H4 (cell line): ENCODE data around the gene CCNJL. TPM values are rescaled to one million over a fixed set of nuclear protein-coding genes. Genes with fewer than 3 reads are reported as not detected.

Experiments
- DNase-seq: peaks from one replicate; pipeline ENCODE4 v3.0.0-alpha.2; 2015; ENCODE audit warnings: low spot score
- total RNA-seq: library from RNA; depleted of rRNA; stranded (reverse); fragments of >200 nt; shearing (Covaris generic); gene quantifications from 2 replicates; pipeline ENCODE4 v1.2.3, GENCODE V29; 2014; rRNA removed

CCNJL gene
- total RNA-seq, 1 experiment from 2014 or later: 7.4 TPM

DNA sequence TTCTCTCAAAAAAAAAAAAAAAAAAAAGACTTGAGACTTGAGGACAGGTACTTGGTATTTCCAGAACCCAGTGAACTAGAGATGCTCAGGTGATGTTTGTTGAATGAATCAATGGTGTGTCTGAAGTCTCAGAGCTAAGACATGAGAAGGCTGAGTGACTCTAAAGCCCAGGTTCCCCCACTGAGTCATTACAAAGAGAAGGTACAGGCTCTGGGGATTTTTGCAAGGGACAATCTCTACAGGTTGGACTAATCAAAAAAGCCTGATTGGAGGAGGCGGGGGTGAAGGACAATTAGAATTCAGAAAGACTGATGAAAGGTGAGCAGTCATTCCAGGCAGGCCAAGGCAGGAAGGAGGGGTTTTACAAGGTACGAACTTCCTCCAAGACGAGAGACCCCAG is 91.3 kb downstream of the CCNJL start:
- no peak for DNase-seq

DNA sequence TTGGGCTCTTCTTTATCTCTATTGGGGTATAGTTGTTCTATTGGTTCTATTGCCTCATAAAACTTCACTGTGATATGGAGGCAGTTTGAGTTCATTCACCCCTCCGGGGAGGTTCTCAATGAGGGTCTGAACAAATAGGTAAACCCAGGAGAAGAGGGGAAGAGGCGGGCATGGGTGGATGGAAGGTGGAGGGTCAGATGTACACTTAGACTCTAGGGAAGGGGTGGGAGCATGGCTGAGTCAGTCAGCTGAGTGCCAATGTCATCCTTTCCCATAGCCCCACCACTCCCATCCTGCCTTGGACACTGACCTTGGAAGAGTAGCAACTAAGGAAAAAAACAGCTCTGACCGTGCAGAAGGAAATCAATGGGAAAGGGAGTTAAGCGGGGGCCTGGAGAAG is 93.0 kb downstream of the CCNJL start:
- DNase-seq: no peak

DNA sequence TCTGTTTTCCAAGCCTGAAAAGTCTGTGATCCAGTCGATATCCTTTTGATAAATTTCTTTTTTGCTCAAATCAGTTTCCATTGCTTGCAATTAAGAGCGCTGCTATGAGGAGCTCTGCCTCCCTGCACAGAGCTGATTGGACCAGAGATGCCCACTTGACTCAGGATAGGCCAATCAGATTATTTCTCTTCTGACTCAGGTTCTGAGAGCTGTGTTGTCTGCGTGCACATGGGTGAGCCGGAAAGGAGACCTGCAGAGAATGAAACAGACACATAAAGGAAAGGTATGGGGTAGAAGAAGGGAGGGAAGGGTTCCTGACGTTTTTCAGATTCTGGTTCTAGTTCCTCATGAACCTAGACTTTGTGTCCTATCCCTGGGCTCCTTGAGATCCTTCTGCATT is 98.8 kb downstream of the CCNJL start:
- DNase-seq: no peak

DNA sequence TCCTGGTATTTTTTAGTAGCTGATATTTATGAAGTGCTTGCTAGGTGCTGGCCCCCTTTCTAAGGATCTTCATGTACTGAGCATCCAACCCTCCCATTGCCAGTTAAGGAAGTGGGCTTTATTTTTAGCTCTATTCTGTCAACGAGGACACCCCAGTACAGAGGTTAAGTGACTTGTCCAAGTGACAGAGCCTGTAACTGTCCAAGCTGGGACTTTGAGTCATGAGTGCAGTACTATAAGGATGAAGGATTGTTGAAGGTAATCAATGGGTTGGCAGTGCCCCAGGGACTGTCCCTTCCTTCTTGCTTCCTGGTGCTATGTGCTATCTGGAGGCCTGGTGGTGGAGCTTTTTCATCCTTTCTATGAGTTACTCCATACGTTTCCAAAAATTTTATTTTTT is 101.0 kb downstream of the CCNJL start:
- DNase-seq: no peak

DNA sequence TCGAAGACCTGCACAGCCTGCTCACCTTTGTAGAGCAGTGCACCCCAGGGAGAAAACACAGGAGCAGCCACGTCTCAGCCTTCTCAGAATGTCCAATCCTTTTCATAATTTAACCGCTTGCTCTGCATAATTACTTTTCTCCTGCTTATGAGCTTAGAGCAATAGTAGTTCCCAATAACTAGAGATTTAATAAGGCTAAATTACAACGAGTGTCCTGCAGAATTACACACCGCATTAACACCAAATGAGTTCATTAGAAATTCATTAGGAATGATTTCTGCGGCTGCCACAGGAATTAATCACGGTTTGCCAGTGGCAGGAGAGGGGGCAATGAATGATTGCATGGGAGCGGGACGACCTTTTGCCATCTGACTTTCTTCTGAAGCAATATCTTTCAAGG is 101.8 kb downstream of the CCNJL start:
- DNase-seq: no peak

DNA sequence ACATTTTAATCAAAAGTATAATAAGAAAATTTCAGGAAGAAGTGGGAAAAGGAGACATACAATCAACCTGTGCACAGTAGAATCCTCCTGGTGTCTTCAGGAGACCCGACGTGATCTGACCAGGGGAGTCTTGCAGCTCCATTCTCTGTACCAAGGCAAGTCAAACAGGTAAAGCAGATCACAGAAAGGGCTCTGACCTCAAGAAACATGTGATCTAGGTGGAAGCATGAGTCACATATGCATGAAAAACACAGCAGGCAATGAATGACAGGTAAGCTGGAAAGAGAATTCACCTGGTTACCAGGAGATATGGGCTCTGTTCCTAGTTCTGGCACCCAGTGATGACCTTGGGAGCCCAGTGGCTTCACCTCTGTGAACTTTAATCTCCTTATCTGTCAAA is 102.4 kb downstream of the CCNJL start:
- no peak for DNase-seq

DNA sequence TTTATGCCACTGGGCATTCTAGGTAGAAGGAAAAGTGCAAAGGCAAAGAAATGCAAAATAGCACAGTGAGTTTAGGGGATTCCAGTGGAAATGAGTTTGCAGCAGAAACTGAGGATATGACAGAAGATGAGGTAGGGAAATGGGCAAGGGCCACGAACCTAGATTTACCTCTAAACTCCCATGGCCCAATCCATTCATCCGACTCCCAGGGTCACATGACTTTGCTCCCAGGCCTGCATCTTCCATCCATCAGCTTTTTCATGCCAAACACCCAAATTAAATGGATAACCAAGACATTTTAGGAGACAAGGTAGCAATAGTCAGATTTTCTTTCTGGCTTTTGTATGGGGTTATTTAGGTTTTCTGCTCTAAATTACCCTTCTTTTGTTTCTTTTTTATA is 105.3 kb downstream of the CCNJL start:
- no peak for DNase-seq

Other genes starting within 250 kb of the CCNJL start
- 8.9 and 9.1 TPM in 2 replicates for gene PWWP2A, start 193.1 kb downstream of the CCNJL start, total RNA-seq
- 2.4 TPM in 1 of 2 replicates, not detected in the other for gene FABP6, start 83.1 kb downstream of the CCNJL start, total RNA-seq
- 2.2 and 2.6 TPM in 2 replicates for gene C1QTNF2, start 58.1 kb upstream of the CCNJL start, total RNA-seq
- 7.0 and 10.3 TPM in 2 replicates for gene FAM200C, start 87.5 kb upstream of the CCNJL start, total RNA-seq
- gene SLU7, start 106.5 kb upstream of the CCNJL start, total RNA-seq: 23.1 and 48.3 TPM in 2 replicates
- 530 and 556 TPM in 2 replicates for gene PTTG1, start 109.3 kb upstream of the CCNJL start, total RNA-seq